ENCODE data around the gene FAM107B.
"Not testable (repeated sequence)": the region's sequence is repeated elsewhere in the genome, so short reads cannot be mapped to it uniquely, and the experiment has no call there.

Gene FAM107B

GRCh38 chr10:14649739-14650138 is 125.0 kb downstream of the FAM107B start:
- Histone ChIP-seq H3K9me3 (ENCODE audit: control insufficient read depth, insufficient read depth, low read depth, low read length) (no peaks in the 10 kb centered on the region), H3K4me1 (ENCODE audit: control insufficient read depth, insufficient read depth, low read length) (peaks cover 50% of the 10 kb centered on the region), H3K27ac (ENCODE audit: low read depth, low read length) (no peak overlapping the region), H3K9ac (ENCODE audit: low read length) (no peak overlapping the region), H3K36me3 (ENCODE audit: control insufficient read depth, insufficient read depth, low read length) (no peaks in the 10 kb centered on the region), H3K4me3 (ENCODE audit: low read depth, low read length) (no peak overlapping the region), H3K27me3 (ENCODE audit: control insufficient read depth, insufficient read depth, low read length) (no peaks in the 10 kb centered on the region)

GRCh38 chr10:14648946-14649345 is 125.8 kb downstream of the FAM107B start:
- Histone ChIP-seq H3K4me1 (ENCODE audit: control insufficient read depth, insufficient read depth, low read length) (peaks cover 42% of the 10 kb centered on the region), H3K36me3 (ENCODE audit: control insufficient read depth, insufficient read depth, low read length) (no peaks in the 10 kb centered on the region), H3K9ac (ENCODE audit: low read length) (no peak overlapping the region), H3K9me3 (ENCODE audit: control insufficient read depth, insufficient read depth, low read depth, low read length) (no peaks in the 10 kb centered on the region), H3K27ac (ENCODE audit: low read depth, low read length) (no peak overlapping the region; the same call in 1 of the 2 replicates), H3K4me3 (ENCODE audit: low read depth, low read length) (no peak overlapping the region), H3K27me3 (ENCODE audit: control insufficient read depth, insufficient read depth, low read length) (no peaks in the 10 kb centered on the region)

- Histone ChIP-seq H3K27me3 (ENCODE audit: control insufficient read depth, insufficient read depth, low read length) (no peaks in the 10 kb centered on the region), H3K27ac (ENCODE audit: low read depth, low read length) (no peak overlapping the region), H3K9ac (ENCODE audit: low read length) (no peak overlapping the region), H3K4me3 (ENCODE audit: low read depth, low read length) (no peak overlapping the region), H3K9me3 (ENCODE audit: control insufficient read depth, insufficient read depth, low read depth, low read length) (no peaks in the 10 kb centered on the region), H3K36me3 (ENCODE audit: control insufficient read depth, insufficient read depth, low read length) (no peaks in the 10 kb centered on the region), H3K4me1 (ENCODE audit: control insufficient read depth, insufficient read depth, low read length) (peaks cover 35% of the 10 kb centered on the region)
Measured at GRCh38 chr10:14648005-14648765, 126.5 kb downstream of the FAM107B start.

DNA sequence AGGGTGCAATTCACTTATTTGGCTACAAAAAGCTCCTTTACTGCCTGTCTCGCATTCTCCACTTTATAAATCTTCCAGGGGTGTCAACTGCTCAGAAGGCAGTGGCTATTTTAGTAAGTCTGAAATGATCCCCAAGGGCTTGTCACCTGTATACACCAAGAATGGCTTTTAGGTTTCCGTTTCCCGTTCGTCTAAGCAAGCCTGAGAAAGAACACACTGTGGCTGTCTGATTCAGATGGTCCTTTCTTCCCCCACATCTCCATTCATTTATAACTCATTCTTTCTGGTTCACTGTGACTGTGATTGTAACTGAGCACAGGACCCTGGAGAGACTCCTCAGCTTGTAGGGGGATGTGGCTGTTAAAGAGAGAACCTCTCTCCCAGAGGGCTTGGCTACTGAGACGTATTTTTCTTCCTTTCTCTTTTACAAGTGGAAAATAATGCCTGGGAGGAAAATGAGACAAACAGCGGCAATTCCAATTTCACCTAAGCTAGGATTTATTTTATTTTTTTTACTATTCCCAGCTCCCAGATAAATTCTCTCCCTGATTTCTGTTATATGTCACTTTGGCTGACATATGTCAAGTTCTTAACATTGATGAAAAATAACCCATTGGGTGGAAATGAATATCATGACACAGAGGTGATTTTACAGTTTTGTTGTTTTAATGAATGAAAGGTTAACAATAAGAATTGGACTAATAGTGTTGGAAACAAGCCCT is 129.3 kb downstream of the FAM107B start:
- no peak overlapping the region for H3K4me3 ChIP-seq (ENCODE audit: low read depth, low read length)
- no peaks in the 10 kb centered on the region for H3K27me3 ChIP-seq (ENCODE audit: control insufficient read depth, insufficient read depth, low read length)
- H3K4me1 ChIP-seq (ENCODE audit: control insufficient read depth, insufficient read depth, low read length): peaks cover 20% of the 10 kb centered on the region
- no peaks in the 10 kb centered on the region for H3K9me3 ChIP-seq (ENCODE audit: control insufficient read depth, insufficient read depth, low read depth, low read length)
- no peak overlapping the region for H3K9ac ChIP-seq (ENCODE audit: low read length)
- no peaks in the 10 kb centered on the region for H3K36me3 ChIP-seq (ENCODE audit: control insufficient read depth, insufficient read depth, low read length)
- H3K27ac ChIP-seq (ENCODE audit: low read depth, low read length): no peak overlapping the region

DNA sequence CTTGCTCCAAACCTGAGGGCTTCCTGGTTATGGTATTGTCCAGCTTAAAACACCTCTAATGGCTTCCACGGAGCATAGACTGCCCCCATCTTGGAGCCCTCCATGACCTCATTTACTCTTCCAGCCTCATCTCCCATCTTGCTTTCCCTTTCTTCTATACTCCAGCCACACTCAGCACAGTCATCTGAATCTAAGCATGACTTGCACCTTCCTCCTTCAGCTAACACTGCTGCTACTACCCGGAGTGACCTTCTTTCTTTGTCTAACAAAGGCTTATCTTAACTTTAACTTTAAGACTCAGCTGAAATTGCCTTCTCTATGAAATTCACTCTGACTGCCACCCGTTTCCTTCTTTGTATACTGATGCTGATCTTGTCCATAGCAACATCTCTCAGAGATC is 135.1 kb downstream of the FAM107B start:
- H3K4me3 ChIP-seq (ENCODE audit: low read depth, low read length): no peak overlapping the region
- H3K9me3 ChIP-seq (ENCODE audit: control insufficient read depth, insufficient read depth, low read depth, low read length): no peaks in the 10 kb centered on the region
- H3K27me3 ChIP-seq (ENCODE audit: control insufficient read depth, insufficient read depth, low read length): no peaks in the 10 kb centered on the region
- no peak overlapping the region for H3K9ac ChIP-seq (ENCODE audit: low read length)
- no peak overlapping the region for H3K27ac ChIP-seq (ENCODE audit: low read depth, low read length)
- no peaks in the 10 kb centered on the region for H3K4me1 ChIP-seq (ENCODE audit: control insufficient read depth, insufficient read depth, low read length)
- H3K36me3 ChIP-seq (ENCODE audit: control insufficient read depth, insufficient read depth, low read length): no peaks in the 10 kb centered on the region

GRCh38 chr10:14635043-14635710 is 139.5 kb downstream of the FAM107B start:
- H3K9ac ChIP-seq (ENCODE audit: low read length): no peak overlapping the region
- H3K4me1 ChIP-seq (ENCODE audit: control insufficient read depth, insufficient read depth, low read length): no peaks in the 10 kb centered on the region
- no peaks in the 10 kb centered on the region for H3K36me3 ChIP-seq (ENCODE audit: control insufficient read depth, insufficient read depth, low read length)
- no peaks in the 10 kb centered on the region for H3K9me3 ChIP-seq (ENCODE audit: control insufficient read depth, insufficient read depth, low read depth, low read length)
- no peak overlapping the region for H3K27ac ChIP-seq (ENCODE audit: low read depth, low read length)
- no peaks in the 10 kb centered on the region for H3K27me3 ChIP-seq (ENCODE audit: control insufficient read depth, insufficient read depth, low read length)
- no peak overlapping the region for H3K4me3 ChIP-seq (ENCODE audit: low read depth, low read length)

- H3K4me3 ChIP-seq (ENCODE audit: low read depth, low read length); H3K9ac ChIP-seq (ENCODE audit: low read length); H3K9me3 ChIP-seq (ENCODE audit: control insufficient read depth, insufficient read depth, low read depth, low read length); H3K27ac ChIP-seq (ENCODE audit: low read depth, low read length); H3K4me1 ChIP-seq (ENCODE audit: control insufficient read depth, insufficient read depth, low read length); H3K27me3 ChIP-seq (ENCODE audit: control insufficient read depth, insufficient read depth, low read length); H3K36me3 ChIP-seq (ENCODE audit: control insufficient read depth, insufficient read depth, low read length): not testable (repeated sequence)
Measured at GRCh38 chr10:14634572-14634971, 140.1 kb downstream of the FAM107B start.

DNA sequence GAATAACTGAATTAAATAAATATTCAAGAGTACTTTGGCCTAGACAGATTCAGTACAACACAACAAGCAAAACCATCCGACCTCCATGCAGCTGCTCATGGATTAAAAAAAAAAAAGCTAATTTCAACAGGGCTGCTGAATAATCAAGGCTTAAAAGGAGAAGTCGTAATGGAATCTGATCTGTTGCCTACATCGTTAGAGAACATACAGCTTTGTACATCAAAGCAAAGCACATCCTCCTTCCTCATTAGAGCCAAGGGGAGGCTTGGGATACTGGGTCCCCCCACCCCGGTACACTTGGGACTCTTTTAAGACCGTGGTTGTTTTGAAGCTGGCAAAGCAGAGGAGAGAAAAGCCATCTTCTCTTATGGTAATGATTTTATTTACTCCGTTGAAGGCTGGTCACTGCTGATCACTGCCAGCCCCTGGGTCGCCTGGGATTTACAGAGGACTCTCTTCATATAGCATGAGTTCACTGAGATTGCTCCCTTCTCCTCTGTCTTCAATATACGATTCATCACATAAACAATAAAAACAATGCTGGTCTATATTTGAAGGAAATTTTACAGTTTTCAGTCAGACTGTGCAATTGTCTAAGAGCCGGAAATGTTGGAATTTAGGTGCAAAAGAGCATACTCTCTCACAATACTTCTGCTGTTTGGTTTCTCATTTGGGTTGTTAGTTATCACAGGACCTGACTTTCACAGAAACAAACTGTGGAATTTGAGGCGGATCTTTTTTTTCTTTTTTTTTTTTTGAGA is 148.8 kb downstream of the FAM107B start:
- H3K27me3 ChIP-seq (ENCODE audit: control insufficient read depth, insufficient read depth, low read length): no peaks in the 10 kb centered on the region
- no peaks in the 10 kb centered on the region for H3K36me3 ChIP-seq (ENCODE audit: control insufficient read depth, insufficient read depth, low read length)
- H3K9ac ChIP-seq (ENCODE audit: low read length): no peak overlapping the region
- no peak overlapping the region for H3K27ac ChIP-seq (ENCODE audit: low read depth, low read length)
- no peaks in the 10 kb centered on the region for H3K4me1 ChIP-seq (ENCODE audit: control insufficient read depth, insufficient read depth, low read length)
- no peaks in the 10 kb centered on the region for H3K9me3 ChIP-seq (ENCODE audit: control insufficient read depth, insufficient read depth, low read depth, low read length)
- no peak overlapping the region for H3K4me3 ChIP-seq (ENCODE audit: low read depth, low read length)

GRCh38 chr10:14625192-14625631 is 149.5 kb downstream of the FAM107B start:
- Histone ChIP-seq H3K27me3 (ENCODE audit: control insufficient read depth, insufficient read depth, low read length) (no peaks in the 10 kb centered on the region), H3K36me3 (ENCODE audit: control insufficient read depth, insufficient read depth, low read length) (no peaks in the 10 kb centered on the region), H3K9me3 (ENCODE audit: control insufficient read depth, insufficient read depth, low read depth, low read length) (no peaks in the 10 kb centered on the region), H3K4me3 (ENCODE audit: low read depth, low read length) (no peak overlapping the region), H3K4me1 (ENCODE audit: control insufficient read depth, insufficient read depth, low read length) (no peaks in the 10 kb centered on the region), H3K9ac (ENCODE audit: low read length) (no peak overlapping the region), H3K27ac (ENCODE audit: low read depth, low read length) (no peak overlapping the region)

DNA sequence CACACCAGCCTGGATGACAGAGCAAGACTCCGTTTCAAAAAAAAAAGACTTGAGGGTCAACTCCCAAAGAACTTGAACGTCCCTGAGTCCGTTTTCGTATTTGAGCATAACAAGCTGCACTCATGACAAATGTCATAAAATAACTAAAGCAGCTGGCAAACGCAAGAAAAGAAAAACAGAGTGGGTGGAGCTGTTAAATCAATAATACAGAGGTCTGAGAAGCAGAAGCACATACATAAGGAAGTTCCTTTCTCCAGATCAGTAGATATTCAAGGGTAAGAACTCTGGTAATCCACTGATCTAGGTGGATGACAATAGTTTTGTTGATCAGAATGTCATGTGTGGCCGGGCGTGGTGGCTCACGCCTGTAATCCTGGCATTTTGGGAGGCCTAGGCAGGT is 150.1 kb downstream of the FAM107B start:
- Histone ChIP-seq H3K9me3 (ENCODE audit: control insufficient read depth, insufficient read depth, low read depth, low read length) (no peaks in the 10 kb centered on the region), H3K4me3 (ENCODE audit: low read depth, low read length) (no peak overlapping the region), H3K36me3 (ENCODE audit: control insufficient read depth, insufficient read depth, low read length) (no peaks in the 10 kb centered on the region), H3K27ac (ENCODE audit: low read depth, low read length) (no peak overlapping the region), H3K27me3 (ENCODE audit: control insufficient read depth, insufficient read depth, low read length) (no peaks in the 10 kb centered on the region), H3K4me1 (ENCODE audit: control insufficient read depth, insufficient read depth, low read length) (no peaks in the 10 kb centered on the region), H3K9ac (ENCODE audit: low read length) (no peak overlapping the region)
